GM03348 (cell line): Measurements from ENCODE around the gene NRXN3.

Experiments
- DNase-seq: peaks from one replicate; pipeline ENCODE4 v3.0.0; 2012; ENCODE audit warnings: low spot score

NRXN3 gene

GRCh38 chr14:78170203-78170602 is at the start of gene NRXN3:
TSS of gene NRXN3 (plus strand) at chr14:78170373. CDS start at chr14:78243094, 72,721 bp downstream.
- DNase-seq: no peak

GRCh38 chr14:78122436-78122835 is 47.7 kb upstream of the NRXN3 start:
- DNase-seq: no peak

- DNase-seq: no peak
Observed at GRCh38 chr14:78123650-78124253, 46.4 kb upstream of the NRXN3 start.

GRCh38 chr14:78127961-78128360 is 42.2 kb upstream of the NRXN3 start:
- DNase-seq: no peak

GRCh38 chr14:78129375-78129774 is 40.8 kb upstream of the NRXN3 start:
- DNase-seq: no peak

GRCh38 chr14:78130356-78130755 is 39.8 kb upstream of the NRXN3 start:
- no peak for DNase-seq

- DNase-seq: no peak
Observed at GRCh38 chr14:78131201-78131600, 39.0 kb upstream of the NRXN3 start.

GRCh38 chr14:78131616-78132015 is 38.6 kb upstream of the NRXN3 start:
- DNase-seq: no peak

- no peak for DNase-seq
Observed at GRCh38 chr14:78135450-78135891, 34.7 kb upstream of the NRXN3 start.

GRCh38 chr14:78136695-78137094 is 33.5 kb upstream of the NRXN3 start:
- DNase-seq: no peak

- no peak for DNase-seq
Observed at GRCh38 chr14:78141590-78141989, 28.6 kb upstream of the NRXN3 start.

- DNase-seq: no peak
Observed at GRCh38 chr14:78142998-78143397, 27.2 kb upstream of the NRXN3 start.

GRCh38 chr14:78143489-78144145 is 26.6 kb upstream of the NRXN3 start:
- DNase-seq: no peak

- no peak for DNase-seq
Observed at GRCh38 chr14:78152201-78153063, 17.7 kb upstream of the NRXN3 start.

GRCh38 chr14:78153064-78153341 is 17.2 kb upstream of the NRXN3 start:
- DNase-seq: no peak

- DNase-seq: no peak
Observed at GRCh38 chr14:78154827-78155226, 15.3 kb upstream of the NRXN3 start.

GRCh38 chr14:78156196-78156595 is 14.0 kb upstream of the NRXN3 start:
- no peak for DNase-seq

GRCh38 chr14:78157494-78158437 is 12.4 kb upstream of the NRXN3 start:
- DNase-seq: peak; percentile 33

GRCh38 chr14:78162202-78162601 is 8.0 kb upstream of the NRXN3 start:
- no peak for DNase-seq

- no peak for DNase-seq
Observed at GRCh38 chr14:78164226-78164853, 5.8 kb upstream of the NRXN3 start.

GRCh38 chr14:78172428-78172827 is 2.3 kb downstream of the NRXN3 start:
- no peak for DNase-seq
